Posterior vena cava (tissue), 2 donors: ENCODE measurements around the gene C20orf173. TPM values are rescaled to one million over a fixed set of nuclear protein-coding genes. Genes with fewer than 3 reads are reported as not detected.

Experiments
- DNase-seq: peaks from one replicate; pipeline ENCODE4 v3.0.0-alpha.2; 2020; ENCODE audit warnings: low spot score
- intact Hi-C, 2 donors: fragments of 100-400 bp; cut with DNase I; formaldehyde crosslinking; loops; one replicate each; pipeline versions ENCODE4 v1.14.1 to v1.14.2; 2022 to 2023
- total RNA-seq, 2 donors: library from RNA; stranded (reverse); fragmentation: NEBNext Ultra II Directional; extraction: Animal tissue kit (Norgen Biotek cat#: 25700); gene quantifications; one replicate each; pipeline ENCODE4 v1.2.1, GENCODE V29; 2021
- donor health status: DM: yes; HTN: yes; CAD: no.
- donor health status: DM: yes; HTN: yes; CAD: no.

The C20orf173 gene
- total RNA-seq, 2 donors from 2014 or later = not detected

GRCh38 chr20:35478804-35479472 is 50.5 kb downstream of the C20orf173 start:
- intact Hi-C loops = loop anchor here in 1 of 2 donors (10.0 kb wide), 1 partner anchor 216 kb away; the partner anchor contains the start of genes NFS1 and ROMO1
- no peak for DNase-seq

Other genes with a start within 250 kb of the C20orf173 start
- 10 to 100 TPM; 61.9 to 89.7 TPM for gene EIF6, start 244.9 kb downstream of the C20orf173 start, total RNA-seq
- not detected for gene FAM83C, start 237.2 kb downstream of the C20orf173 start, total RNA-seq
- 10 to 100 TPM; 32.0 to 33.5 TPM for gene UQCC1, start 117.7 kb downstream of the C20orf173 start, total RNA-seq
- under 1 TPM; 0.19 to 0.51 TPM for gene GDF5, start 91.4 kb downstream of the C20orf173 start, total RNA-seq
- 10 to 100 TPM; 20.4 to 22.2 TPM for gene CEP250, start 74.1 kb downstream of the C20orf173 start, total RNA-seq
- 100 to 1,000 TPM; 117 to 154 TPM for gene ERGIC3, start 12.4 kb upstream of the C20orf173 start, total RNA-seq
- 1 to 10 TPM; 2.1 to 2.8 TPM for gene SPAG4, start 86.2 kb upstream of the C20orf173 start, total RNA-seq
- gene CPNE1, start 135.2 kb upstream of the C20orf173 start, total RNA-seq = 100 to 1,000 TPM; 122 to 130 TPM
- 10 to 100 TPM; 59.4 to 61.4 TPM for gene RBM12, start 135.2 kb upstream of the C20orf173 start, total RNA-seq
- 10 to 100 TPM; 15.9 to 22.0 TPM for gene NFS1, start 169.7 kb upstream of the C20orf173 start, total RNA-seq
- gene ROMO1, start 169.8 kb upstream of the C20orf173 start, total RNA-seq = 100 to 1,000 TPM; 126 TPM
- gene RBM39, start 212.6 kb upstream of the C20orf173 start, total RNA-seq = 100 to 1,000 TPM; 210 to 217 TPM
- 10 to 100 TPM; 55.2 to 59.6 TPM for gene PHF20, start 242.4 kb upstream of the C20orf173 start, total RNA-seq